Smooth muscle cell (in vitro differentiated cells): Measurements from ENCODE around the gene TRMT2B. TPM values are rescaled to one million over a fixed set of nuclear protein-coding genes. Genes with fewer than 3 reads are reported as not detected.

Experiments
- DNase-seq: peaks from one replicate; lab custom pipeline; 2025; ENCODE audit not compliant: unreplicated experiment; lab: John Stamatoyannopoulos, UW
- H2AFZ ChIP-seq: fragments of 200-600 bp; sonication (generic); 2 replicates; pipeline ENCODE4 v1.6.0; 2016; ENCODE audit warnings: antibody characterized with exemption, low read depth, mild to moderate bottlenecking
- H3F3A ChIP-seq: fragments of 200-600 bp; sonication (generic); 2 replicates; pipeline ENCODE4 v1.6.0; 2017; ENCODE audit warnings: antibody characterized with exemption, low read depth
- H3K27ac ChIP-seq: fragments of 200-600 bp; sonication (generic); 2 replicates; pipeline ENCODE4 v1.5.1; 2016; ENCODE audit warnings: low read depth, mild to moderate bottlenecking
- H3K27me3 ChIP-seq: fragments of 200-600 bp; sonication (generic); 2 replicates; pipeline ENCODE4 v1.6.1; 2016; ENCODE audit warnings: low read depth, mild to moderate bottlenecking
- H3K36me3 ChIP-seq: fragments of 200-600 bp; sonication (generic); 2 replicates; pipeline ENCODE4 v1.5.1; 2016; ENCODE audit warnings: low read depth
- H3K4me1 ChIP-seq: fragments of 200-600 bp; sonication (generic); 2 replicates; pipeline ENCODE4 v1.5.1; 2016; ENCODE audit warnings: low read depth
- H3K4me2 ChIP-seq: fragments of 200-600 bp; sonication (generic); 2 replicates; pipeline ENCODE4 v1.6.0; 2016; ENCODE audit warnings: mild to moderate bottlenecking
- H3K4me3 ChIP-seq: fragments of 200-600 bp; sonication (generic); 2 replicates; pipeline ENCODE4 v1.5.1; 2016; ENCODE audit warnings: mild to moderate bottlenecking
- H3K79me2 ChIP-seq: fragments of 200-600 bp; sonication (generic); 2 replicates; pipeline ENCODE4 v1.6.0; 2016; ENCODE audit warnings: low read depth, mild to moderate bottlenecking
- H3K9ac ChIP-seq: fragments of 200-600 bp; sonication (generic); 2 replicates; pipeline ENCODE4 v1.6.0; 2016; ENCODE audit warnings: low read depth
- H3K9me3 ChIP-seq: fragments of 200-600 bp; sonication (generic); replicated peaks from 2 replicates; pipeline ENCODE4 v1.5.1; 2016; ENCODE audit warnings: low read depth
- H4K20me1 ChIP-seq: fragments of 200-600 bp; sonication (generic); 2 replicates; pipeline ENCODE4 v1.6.0; 2016; ENCODE audit warnings: low read depth
- CTCF ChIP-seq: fragments of 200-600 bp; sonication (generic); IDR thresholded peaks from 2 replicates; pipeline ENCODE4 v1.5.1; 2017; ENCODE audit warnings: borderline replicate concordance, mild to moderate bottlenecking, antibody characterized with exemption; ENCODE audit not compliant: insufficient read depth, poor library complexity, severe bottlenecking
- WGBS: methylation state at CpG from one replicate; pipeline ENCODE4 v1.1.7; 2016; ENCODE audit warnings: low lambda C conversion rate; 5-methylcytosine and 5-hydroxymethylcytosine counted together
- polyA plus RNA-seq: library from polyadenylated mRNA; unstranded; fragments of >200 nt; fragmentation: Nextera tagmentation; extraction: Ambion mirVana; gene quantifications from 2 replicates; pipeline ENCODE4 v1.2.1, GENCODE V29; 2016
- total RNA-seq: library from RNA; depleted of rRNA; stranded (reverse); fragments of >200 nt; gene quantifications from 2 replicates; pipeline ENCODE4 v1.2.3, GENCODE V29; 2014

Gene TRMT2B
- total and polyA plus RNA-seq, 2 experiments from 2014 or later, result 3.0 to 3.4 TPM

DNA sequence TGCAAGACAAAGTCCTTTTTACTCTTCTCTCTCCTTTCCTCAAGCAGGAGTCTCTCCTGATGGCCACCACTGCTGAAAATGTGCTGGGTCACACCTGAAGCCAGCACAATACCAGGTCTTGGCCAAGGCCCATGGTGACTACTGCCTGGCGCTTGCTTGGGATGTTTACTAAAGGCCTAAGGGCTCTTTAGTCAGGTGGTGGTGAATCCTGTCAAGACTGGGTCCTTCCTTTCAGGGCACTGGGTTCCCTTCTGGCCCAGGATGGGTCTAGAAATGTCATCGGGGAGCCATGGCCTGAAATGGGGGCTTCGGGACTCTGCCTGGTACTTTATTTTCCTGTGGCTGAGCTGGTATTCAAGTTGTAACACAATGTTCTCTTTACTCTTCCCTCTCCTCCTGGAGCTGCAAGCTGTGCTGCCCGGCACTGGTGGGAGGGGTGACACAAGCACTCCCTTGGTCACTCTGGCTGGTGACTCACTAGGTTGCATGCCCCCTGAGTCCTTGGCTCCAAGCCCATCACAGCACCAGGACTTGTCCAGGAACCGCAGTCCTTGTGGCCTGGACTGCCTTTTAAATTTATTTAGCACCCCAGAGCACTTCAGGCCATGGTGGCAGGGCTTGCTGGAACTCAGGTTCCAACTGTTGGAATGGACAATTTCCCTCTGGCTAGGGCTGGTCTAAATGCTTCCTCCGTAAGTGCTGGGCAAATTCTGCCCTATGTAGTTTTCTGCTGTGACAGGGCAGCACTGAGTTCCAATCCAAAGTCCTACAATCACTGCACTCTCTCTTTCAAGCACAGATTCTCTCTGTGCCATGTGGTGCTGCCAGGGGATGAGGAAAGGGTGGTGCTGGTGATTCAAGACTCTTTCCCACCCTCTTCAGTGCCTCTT lies 71.1 kb downstream of the TRMT2B start:
- Histone ChIP-seq H3K79me2 (no peaks in the 10 kb centered on the region), H3K9ac (no peak overlapping the region), H3K4me2 (no peak overlapping the region), H4K20me1 (no peaks in the 10 kb centered on the region), H3K27ac (no peak overlapping the region), H3K27me3 (no peaks in the 10 kb centered on the region), H2AFZ (no peak overlapping the region), H3K36me3 (no peaks in the 10 kb centered on the region), H3K4me1 (no peaks in the 10 kb centered on the region), H3K9me3 (no peaks in the 10 kb centered on the region), H3F3A (no peaks in the 10 kb centered on the region), H3K4me3 (no peak overlapping the region)
- DNase-seq, result no peak
- TF ChIP-seq CTCF, result no peak
- 77% methylated on average over 6 of the region's 6 CpGs for whole genome bisulfite sequencing

DNA sequence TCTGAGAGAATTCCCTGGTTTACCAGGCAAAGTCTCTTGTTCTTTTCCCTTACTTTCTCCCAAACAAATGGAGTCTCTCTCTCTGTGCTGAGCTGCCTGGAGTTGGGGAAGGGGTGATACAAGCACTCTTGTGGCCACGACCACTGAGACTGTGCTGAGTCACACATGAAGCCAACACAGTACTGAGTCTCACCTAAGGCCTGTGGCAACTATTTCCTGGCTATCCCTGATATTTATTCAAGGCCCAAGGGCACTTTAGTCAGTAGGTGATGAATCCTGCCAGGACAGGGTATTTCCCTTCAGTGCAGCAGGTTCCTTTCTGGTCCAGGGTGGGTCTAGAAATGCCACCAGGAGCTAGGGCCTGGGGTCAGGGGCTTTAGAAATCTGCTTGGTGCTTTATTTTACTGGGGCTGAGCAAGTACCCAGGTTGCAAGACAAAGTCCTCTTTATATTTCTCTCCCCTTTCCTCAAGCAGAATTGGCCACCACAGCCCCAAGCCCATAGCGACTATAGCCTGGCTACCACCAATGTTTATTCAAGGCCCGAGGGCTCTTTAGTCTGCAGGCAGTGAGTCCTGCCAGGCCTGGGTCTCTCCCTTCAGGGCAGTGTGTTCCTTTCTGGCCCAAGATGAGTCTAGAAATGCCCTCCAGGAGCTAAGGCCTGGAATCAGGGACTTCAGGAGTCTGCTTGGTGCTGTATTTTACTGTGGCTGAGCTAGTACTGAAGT lies 71.9 kb downstream of the TRMT2B start:
- Histone ChIP-seq H3K4me2 (no peak overlapping the region), H3K9ac (no peak overlapping the region), H3K4me3 (no peak overlapping the region), H3F3A (no peaks in the 10 kb centered on the region), H3K79me2 (no peaks in the 10 kb centered on the region), H3K9me3 (no peaks in the 10 kb centered on the region), H3K4me1 (no peaks in the 10 kb centered on the region), H2AFZ (no peak overlapping the region), H3K36me3 (no peaks in the 10 kb centered on the region), H3K27ac (no peak overlapping the region), H4K20me1 (no peaks in the 10 kb centered on the region), H3K27me3 (no peaks in the 10 kb centered on the region)
- 59% methylated on average over 3 of the region's 3 CpGs for WGBS
- TF ChIP-seq CTCF, result no peak
- no peak for DNase-seq

GRCh38 chrX:100976211-100976610 lies 75.7 kb downstream of the TRMT2B start:
- Histone ChIP-seq H3K9ac (no peak overlapping the region), H3K27ac (no peak overlapping the region), H3K4me2 (no peak overlapping the region), H4K20me1 (no peaks in the 10 kb centered on the region), H3K4me3 (no peak overlapping the region), H3K79me2 (no peaks in the 10 kb centered on the region), H3F3A (no peaks in the 10 kb centered on the region), H2AFZ (no peak overlapping the region), H3K27me3 (no peaks in the 10 kb centered on the region), H3K9me3 (no peaks in the 10 kb centered on the region), H3K4me1 (no peaks in the 10 kb centered on the region), H3K36me3 (no peaks in the 10 kb centered on the region)
- DNase-seq, result no peak
- 88% methylated on average over 1 of the region's 1 CpG for WGBS
- TF ChIP-seq CTCF, result no peak
